GM23338 (cell line): ENCODE measurements around the gene ILK. TPM values are rescaled to one million over a fixed set of nuclear protein-coding genes. Genes with fewer than 3 reads are reported as not detected.

Experiments
- ATAC-seq: fragments of 200-7000 bp; cut with Tn5 transposase; 3 replicates; pipeline ENCODE4 v1.9.1; 2020
- DNase-seq: peaks from one replicate; pipeline ENCODE4 v3.0.0-alpha.2; 2015; ENCODE audit warnings: low spot score
- H2AFZ ChIP-seq: fragments of 200-600 bp; sonication (generic); 2 replicates; pipeline ENCODE4 v1.8.0; 2016; ENCODE audit warnings: antibody characterized with exemption, mild to moderate bottlenecking, moderate library complexity
- H3F3A ChIP-seq: fragments of 200-600 bp; sonication (generic); replicated peaks from 2 replicates; pipeline ENCODE4 v1.8.0; 2017; ENCODE audit warnings: antibody characterized with exemption, mixed run types, low read depth
- H3K27ac ChIP-seq: fragments of 200-600 bp; sonication (generic); 2 replicates; pipeline ENCODE4 v1.6.1; 2016; ENCODE audit warnings: low read depth
- H3K27me3 ChIP-seq: fragments of 200-600 bp; sonication (generic); 2 replicates; pipeline ENCODE4 v1.8.0; 2016; ENCODE audit warnings: mild to moderate bottlenecking, mixed run types, moderate library complexity; ENCODE audit not compliant: insufficient read depth
- H3K36me3 ChIP-seq: fragments of 200-600 bp; sonication (generic); 2 replicates; pipeline ENCODE4 v1.8.0; 2016; ENCODE audit warnings: mild to moderate bottlenecking; ENCODE audit not compliant: insufficient read depth
- H3K4me1 ChIP-seq: fragments of 200-600 bp; sonication (generic); 2 replicates; pipeline ENCODE4 v1.8.0; 2016; ENCODE audit warnings: mild to moderate bottlenecking, moderate library complexity; ENCODE audit not compliant: insufficient read depth
- H3K4me2 ChIP-seq: fragments of 200-600 bp; sonication (generic); 2 replicates; pipeline ENCODE4 v1.7.1; 2017; ENCODE audit warnings: mixed run types
- H3K4me3 ChIP-seq: fragments of 200-600 bp; sonication (generic); 2 replicates; pipeline ENCODE4 v1.6.1; 2016; ENCODE audit warnings: mixed run types
- H3K79me2 ChIP-seq: fragments of 200-600 bp; sonication (generic); replicated peaks from 2 replicates; pipeline ENCODE4 v1.8.0; 2017; ENCODE audit warnings: mild to moderate bottlenecking; ENCODE audit not compliant: insufficient read depth
- H3K9me2 ChIP-seq: fragments of 200-600 bp; sonication (generic); 2 replicates; pipeline ENCODE4 v1.8.0; 2017; ENCODE audit not compliant: insufficient read depth
- H4K20me1 ChIP-seq: fragments of 200-600 bp; sonication (generic); replicated peaks from 2 replicates; pipeline ENCODE4 v1.8.0; 2017; ENCODE audit warnings: mild to moderate bottlenecking; ENCODE audit not compliant: insufficient read depth
- H3K27ac Mint-ChIP-seq: 2 replicates; pipeline ENCODE4 v1.8.0; 2020; ENCODE audit warnings: inconsistent platforms, mild to moderate bottlenecking, moderate library complexity, mixed read lengths
- H3K27me3 Mint-ChIP-seq: 3 replicates; pipeline ENCODE4 v1.8.0; 2022; ENCODE audit warnings: low read depth, mild to moderate bottlenecking, moderate library complexity, mixed read lengths, inconsistent platforms; ENCODE audit not compliant: insufficient read depth, poor library complexity
- H3K36me3 Mint-ChIP-seq: 3 replicates; pipeline ENCODE4 v1.8.0; 2021; ENCODE audit warnings: low read depth, mild to moderate bottlenecking, inconsistent platforms, moderate library complexity, mixed read lengths
- H3K4me1 Mint-ChIP-seq: 3 replicates; pipeline ENCODE4 v1.8.0; 2020; ENCODE audit warnings: mild to moderate bottlenecking, inconsistent platforms, mixed read lengths
- H3K4me3 Mint-ChIP-seq: 3 replicates; pipeline ENCODE4 v1.8.0; 2021; ENCODE audit warnings: moderate library complexity, mild to moderate bottlenecking, inconsistent platforms, mixed read lengths
- H3K9me3 Mint-ChIP-seq: 3 replicates; pipeline ENCODE4 v1.8.0; 2020; ENCODE audit warnings: moderate library complexity, mild to moderate bottlenecking, inconsistent platforms, mixed read lengths
- CREB1 ChIP-seq: fragments of 250-450 bp; sonication (Bioruptor Pico); IDR thresholded peaks from 2 replicates; pipeline ENCODE4 v1.5.0; 2020; ENCODE audit warnings: low read depth, mild to moderate bottlenecking, moderate library complexity
- EZH2 ChIP-seq: fragments of 200-600 bp; sonication (generic); IDR thresholded peaks from one replicate; pipeline ENCODE4 v1.8.0; 2017; ENCODE audit warnings: antibody characterized with exemption, mild to moderate bottlenecking, low read depth; ENCODE audit not compliant: unreplicated experiment
- JUNB ChIP-seq: IDR thresholded peaks from one replicate; pipeline ENCODE4 v1.6.1; 2016; ENCODE audit warnings: antibody characterized with exemption; ENCODE audit not compliant: unreplicated experiment
- STAT1 ChIP-seq: IDR thresholded peaks from one replicate; pipeline ENCODE4 v1.6.1; 2016; ENCODE audit warnings: antibody characterized with exemption; ENCODE audit not compliant: unreplicated experiment
- ZNF331 ChIP-seq: fragments of 250-450 bp; sonication (Bioruptor Pico); IDR thresholded peaks from 2 replicates; pipeline ENCODE4 v1.5.0; 2020; ENCODE audit warnings: low read depth, mild to moderate bottlenecking, moderate library complexity
- polyA plus RNA-seq: library from polyadenylated mRNA; unstranded; fragments of >200 nt; fragmentation: Nextera tagmentation; extraction: Ambion mirVana; gene quantifications from 2 replicates; pipeline ENCODE4 v1.2.1, GENCODE V29; 2016
- total RNA-seq: library from RNA; depleted of rRNA; stranded (reverse); fragments of >200 nt; shearing (Covaris generic); gene quantifications from 2 replicates; pipeline ENCODE4 v1.2.3, GENCODE V29; 2014
- TF ChIP-seq, protein P1 (sequence below): IDR thresholded peaks from 2 replicates; pipeline ENCODE4 v1.6.1; 2016; ENCODE audit warnings: antibody characterized with exemption
- TF ChIP-seq, protein P2 (sequence below): fragments of 250-450 bp; sonication (Bioruptor Pico); IDR thresholded peaks from 2 replicates; pipeline ENCODE4 v1.5.0; 2020; ENCODE audit warnings: mild to moderate bottlenecking, moderate library complexity

ILK gene
- total and polyA plus RNA-seq, 2 experiments from 2014 or later, result 62.6 to 91.0 TPM

DNA sequence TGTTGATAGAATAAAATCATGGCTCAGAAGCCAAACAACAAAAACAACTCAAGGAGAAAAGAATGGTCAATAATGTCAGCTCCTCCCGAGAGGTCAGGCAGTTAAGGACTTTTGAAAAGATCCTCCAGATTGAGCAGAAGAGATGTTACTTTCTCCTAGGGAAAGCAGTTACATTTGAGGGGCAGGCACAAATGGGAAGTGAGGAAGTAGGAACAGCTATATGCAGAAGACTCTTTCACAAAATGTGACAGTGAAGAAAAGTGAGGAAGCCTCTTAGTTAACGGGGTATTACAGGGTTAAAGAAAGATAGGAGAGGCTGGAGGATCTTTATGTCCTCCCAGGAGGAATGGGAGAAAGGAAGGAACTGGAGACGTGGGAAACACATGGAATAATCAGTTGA, 48.6 kb downstream of the ILK start:
- H3K79me2 ChIP-seq, result no peaks in the 10 kb centered on the region
- no peak for DNase-seq

DNA sequence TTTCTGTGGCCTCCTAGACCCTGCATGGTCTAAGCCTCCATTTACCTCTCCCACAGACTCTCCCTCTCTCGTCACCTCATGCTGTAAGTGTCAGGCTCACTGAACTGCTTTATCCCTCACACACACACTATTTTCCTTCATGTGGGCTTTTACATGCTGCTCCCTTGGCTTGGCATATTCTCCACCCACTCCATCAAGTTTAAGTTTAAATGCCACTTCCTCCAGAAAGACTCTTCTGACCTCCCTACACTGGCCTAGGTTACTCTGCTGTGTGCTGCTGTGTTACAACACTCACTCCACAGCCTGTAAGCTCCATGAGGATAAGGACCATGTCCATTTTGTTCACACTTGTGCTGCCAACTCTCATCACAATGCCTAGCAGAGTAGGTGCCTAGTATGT, 49.5 kb downstream of the ILK start:
- Histone ChIP-seq H3K36me3 (no peaks in the 10 kb centered on the region), H3K4me1 (peaks cover 8% of the 10 kb centered on the region), H3K4me3 (no peak overlapping the region), H2AFZ (no peak overlapping the region), H3F3A (peaks cover 10% of the 10 kb centered on the region; the same call in 1 of the 2 replicates), H3K27ac (no peak overlapping the region), H4K20me1 (no peaks in the 10 kb centered on the region; the same call in 1 of the 2 replicates), H3K9me2 (no peaks in the 10 kb centered on the region), H3K4me2 (no peak overlapping the region), H3K79me2 (no peaks in the 10 kb centered on the region), H3K27me3 (peaks cover 63% of the 10 kb centered on the region)
- Mint-ChIP-seq H3K4me1 (peaks cover 10% of the 10 kb centered on the region), H3K9me3 (no peaks in the 10 kb centered on the region), H3K36me3 (no peaks in the 10 kb centered on the region), H3K4me3 (no peak overlapping the region), H3K27ac (no peak overlapping the region), H3K27me3 (peaks cover 16% of the 10 kb centered on the region)
- no peak for TF ChIP-seq STAT1
- TF ChIP-seq, protein P1, sequence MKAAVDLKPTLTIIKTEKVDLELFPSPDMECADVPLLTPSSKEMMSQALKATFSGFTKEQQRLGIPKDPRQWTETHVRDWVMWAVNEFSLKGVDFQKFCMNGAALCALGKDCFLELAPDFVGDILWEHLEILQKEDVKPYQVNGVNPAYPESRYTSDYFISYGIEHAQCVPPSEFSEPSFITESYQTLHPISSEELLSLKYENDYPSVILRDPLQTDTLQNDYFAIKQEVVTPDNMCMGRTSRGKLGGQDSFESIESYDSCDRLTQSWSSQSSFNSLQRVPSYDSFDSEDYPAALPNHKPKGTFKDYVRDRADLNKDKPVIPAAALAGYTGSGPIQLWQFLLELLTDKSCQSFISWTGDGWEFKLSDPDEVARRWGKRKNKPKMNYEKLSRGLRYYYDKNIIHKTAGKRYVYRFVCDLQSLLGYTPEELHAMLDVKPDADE, result no peak
- no peak for TF ChIP-seq JUNB
- no peak for TF ChIP-seq ZNF331 (CRISPR knock-in tag)
- no peak for TF ChIP-seq EZH2
- no peak for TF ChIP-seq CREB1 (CRISPR knock-in tag)
- no peak for ATAC-seq
- DNase-seq, result no peak

More for the DNA sequence above, 48.6 kb downstream of the ILK start:
- Histone ChIP-seq H3K27ac (no peak overlapping the region), H3F3A (peaks cover 10% of the 10 kb centered on the region; the same call in 1 of the 2 replicates), H3K36me3 (no peaks in the 10 kb centered on the region), H3K9me2 (no peaks in the 10 kb centered on the region), H3K4me1 (peaks cover 12% of the 10 kb centered on the region), H3K27me3 (peaks cover 54% of the 10 kb centered on the region), H3K4me3 (no peak overlapping the region), H3K4me2 (no peak overlapping the region), H2AFZ (no peak overlapping the region), H4K20me1 (no peaks in the 10 kb centered on the region; the same call in 1 of the 2 replicates)
- Mint-ChIP-seq H3K36me3 (no peaks in the 10 kb centered on the region), H3K9me3 (no peaks in the 10 kb centered on the region), H3K27ac (no peak overlapping the region), H3K4me1 (peaks cover 9% of the 10 kb centered on the region), H3K27me3 (peaks cover 13% of the 10 kb centered on the region), H3K4me3 (no peak overlapping the region)
- no peak for ATAC-seq
- TF ChIP-seq, protein P2, sequence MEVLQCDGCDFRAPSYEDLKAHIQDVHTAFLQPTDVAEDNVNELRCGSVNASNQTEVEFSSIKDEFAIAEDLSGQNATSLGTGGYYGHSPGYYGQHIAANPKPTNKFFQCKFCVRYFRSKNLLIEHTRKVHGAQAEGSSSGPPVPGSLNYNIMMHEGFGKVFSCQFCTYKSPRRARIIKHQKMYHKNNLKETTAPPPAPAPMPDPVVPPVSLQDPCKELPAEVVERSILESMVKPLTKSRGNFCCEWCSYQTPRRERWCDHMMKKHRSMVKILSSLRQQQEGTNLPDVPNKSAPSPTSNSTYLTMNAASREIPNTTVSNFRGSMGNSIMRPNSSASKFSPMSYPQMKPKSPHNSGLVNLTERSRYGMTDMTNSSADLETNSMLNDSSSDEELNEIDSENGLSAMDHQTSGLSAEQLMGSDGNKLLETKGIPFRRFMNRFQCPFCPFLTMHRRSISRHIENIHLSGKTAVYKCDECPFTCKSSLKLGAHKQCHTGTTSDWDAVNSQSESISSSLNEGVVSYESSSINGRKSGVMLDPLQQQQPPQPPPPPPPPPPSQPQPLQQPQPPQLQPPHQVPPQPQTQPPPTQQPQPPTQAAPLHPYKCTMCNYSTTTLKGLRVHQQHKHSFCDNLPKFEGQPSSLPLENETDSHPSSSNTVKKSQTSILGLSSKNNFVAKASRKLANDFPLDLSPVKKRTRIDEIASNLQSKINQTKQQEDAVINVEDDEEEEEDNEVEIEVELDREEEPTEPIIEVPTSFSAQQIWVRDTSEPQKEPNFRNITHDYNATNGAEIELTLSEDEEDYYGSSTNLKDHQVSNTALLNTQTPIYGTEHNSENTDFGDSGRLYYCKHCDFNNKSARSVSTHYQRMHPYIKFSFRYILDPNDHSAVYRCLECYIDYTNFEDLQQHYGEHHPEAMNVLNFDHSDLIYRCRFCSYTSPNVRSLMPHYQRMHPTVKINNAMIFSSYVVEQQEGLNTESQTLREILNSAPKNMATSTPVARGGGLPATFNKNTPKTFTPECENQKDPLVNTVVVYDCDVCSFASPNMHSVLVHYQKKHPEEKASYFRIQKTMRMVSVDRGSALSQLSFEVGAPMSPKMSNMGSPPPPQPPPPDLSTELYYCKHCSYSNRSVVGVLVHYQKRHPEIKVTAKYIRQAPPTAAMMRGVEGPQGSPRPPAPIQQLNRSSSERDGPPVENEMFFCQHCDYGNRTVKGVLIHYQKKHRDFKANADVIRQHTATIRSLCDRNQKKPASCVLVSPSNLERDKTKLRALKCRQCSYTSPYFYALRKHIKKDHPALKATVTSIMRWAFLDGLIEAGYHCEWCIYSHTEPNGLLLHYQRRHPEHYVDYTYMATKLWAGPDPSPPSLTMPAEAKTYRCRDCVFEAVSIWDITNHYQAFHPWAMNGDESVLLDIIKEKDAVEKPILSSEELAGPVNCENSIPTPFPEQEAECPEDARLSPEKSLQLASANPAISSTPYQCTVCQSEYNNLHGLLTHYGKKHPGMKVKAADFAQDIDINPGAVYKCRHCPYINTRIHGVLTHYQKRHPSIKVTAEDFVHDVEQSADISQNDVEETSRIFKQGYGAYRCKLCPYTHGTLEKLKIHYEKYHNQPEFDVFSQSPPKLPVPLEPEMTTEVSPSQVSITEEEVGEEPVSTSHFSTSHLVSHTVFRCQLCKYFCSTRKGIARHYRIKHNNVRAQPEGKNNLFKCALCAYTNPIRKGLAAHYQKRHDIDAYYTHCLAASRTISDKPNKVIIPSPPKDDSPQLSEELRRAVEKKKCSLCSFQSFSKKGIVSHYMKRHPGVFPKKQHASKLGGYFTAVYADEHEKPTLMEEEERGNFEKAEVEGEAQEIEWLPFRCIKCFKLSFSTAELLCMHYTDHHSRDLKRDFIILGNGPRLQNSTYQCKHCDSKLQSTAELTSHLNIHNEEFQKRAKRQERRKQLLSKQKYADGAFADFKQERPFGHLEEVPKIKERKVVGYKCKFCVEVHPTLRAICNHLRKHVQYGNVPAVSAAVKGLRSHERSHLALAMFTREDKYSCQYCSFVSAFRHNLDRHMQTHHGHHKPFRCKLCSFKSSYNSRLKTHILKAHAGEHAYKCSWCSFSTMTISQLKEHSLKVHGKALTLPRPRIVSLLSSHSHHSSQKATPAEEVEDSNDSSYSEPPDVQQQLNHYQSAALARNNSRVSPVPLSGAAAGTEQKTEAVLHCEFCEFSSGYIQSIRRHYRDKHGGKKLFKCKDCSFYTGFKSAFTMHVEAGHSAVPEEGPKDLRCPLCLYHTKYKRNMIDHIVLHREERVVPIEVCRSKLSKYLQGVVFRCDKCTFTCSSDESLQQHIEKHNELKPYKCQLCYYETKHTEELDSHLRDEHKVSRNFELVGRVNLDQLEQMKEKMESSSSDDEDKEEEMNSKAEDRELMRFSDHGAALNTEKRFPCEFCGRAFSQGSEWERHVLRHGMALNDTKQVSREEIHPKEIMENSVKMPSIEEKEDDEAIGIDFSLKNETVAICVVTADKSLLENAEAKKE (CRISPR knock-in tag), result no peak
